HG02852 (cell line): Measurements from ENCODE around the gene RILPL2.
A peak's percentile ranks its signal among the peaks of the same experiment; 100 is the strongest.
"Not testable (repeated sequence)": the region's sequence is repeated elsewhere in the genome, so short reads cannot be mapped to it uniquely, and the experiment has no call there.

Experiments
- ATAC-seq: cut with Tn5 transposase; IDR thresholded peaks from one replicate; pipeline ENCODE4 v1.9.1; 2021; ENCODE audit warnings: mild to moderate bottlenecking, moderate library complexity; ENCODE audit not compliant: unreplicated experiment

RILPL2 gene

GRCh38 chr12:123450636-123451035 is 14.2 kb upstream of the RILPL2 start:
- no peak for ATAC-seq

- ATAC-seq = no peak
Measured at GRCh38 chr12:123449856-123450255, 13.4 kb upstream of the RILPL2 start.

GRCh38 chr12:123449249-123449733 is 12.8 kb upstream of the RILPL2 start:
- ATAC-seq = no peak

- ATAC-seq = no peak
Measured at GRCh38 chr12:123446333-123446713, 9.8 kb upstream of the RILPL2 start.

- peak; percentile 45 for ATAC-seq
Measured at GRCh38 chr12:123445388-123446332, 9.2 kb upstream of the RILPL2 start.

- no peak for ATAC-seq
Measured at GRCh38 chr12:123444092-123445026, 7.9 kb upstream of the RILPL2 start.

- no peak for ATAC-seq
Measured at GRCh38 chr12:123442774-123443173, 6.3 kb upstream of the RILPL2 start.

GRCh38 chr12:123441523-123442164 is 5.2 kb upstream of the RILPL2 start:
- ATAC-seq = peak; percentile 51

GRCh38 chr12:123435636-123436016 is 858 bp downstream of the RILPL2 start:
- ATAC-seq = no peak

GRCh38 chr12:123433615-123434014 is 2.9 kb downstream of the RILPL2 start:
- no peak for ATAC-seq

GRCh38 chr12:123431951-123432817 is 4.3 kb downstream of the RILPL2 start:
- ATAC-seq = not testable (repeated sequence)

GRCh38 chr12:123429101-123429500 is 7.4 kb downstream of the RILPL2 start:
- ATAC-seq = not testable (repeated sequence)

- ATAC-seq = no peak
Measured at GRCh38 chr12:123428591-123428990, 7.9 kb downstream of the RILPL2 start.

- ATAC-seq = peak; percentile 92
Measured at GRCh38 chr12:123427036-123427769, 9.3 kb downstream of the RILPL2 start.

- ATAC-seq = no peak
Measured at GRCh38 chr12:123421314-123421713, 15.2 kb downstream of the RILPL2 start.

- no peak for ATAC-seq
Measured at GRCh38 chr12:123410041-123410412, 26.5 kb downstream of the RILPL2 start.

- not testable (repeated sequence) for ATAC-seq
Measured at GRCh38 chr12:123409284-123410040, 27.0 kb downstream of the RILPL2 start.

- ATAC-seq = not testable (repeated sequence)
Measured at GRCh38 chr12:123408619-123409018, 27.9 kb downstream of the RILPL2 start.
